Kidney glomerular epithelial cell (primary cell): Measurements from ENCODE around the gene SAMD7.
A peak's percentile ranks its signal among the peaks of the same experiment; 100 is the strongest.

ENCODE experiments used
- DNase-seq: peaks from one replicate; lab custom pipeline; 2025; lab: John Stamatoyannopoulos, UW

The SAMD7 gene

GRCh38 chr3:169907944-169908343 is 3.4 kb upstream of the SAMD7 start:
- DNase-seq, result no peak

GRCh38 chr3:169913323-169913722 is 2.0 kb downstream of the SAMD7 start:
- no peak for DNase-seq

- DNase-seq, result no peak
Measured at GRCh38 chr3:169914321-169914720, 2.9 kb downstream of the SAMD7 start.

GRCh38 chr3:169923189-169923588 is 11.8 kb downstream of the SAMD7 start:
- no peak for DNase-seq

- DNase-seq, result no peak
Measured at GRCh38 chr3:169923831-169924230, 12.5 kb downstream of the SAMD7 start.

GRCh38 chr3:169929830-169930519 is 18.6 kb downstream of the SAMD7 start:
- no peak for DNase-seq

GRCh38 chr3:169930843-169931242 is 19.5 kb downstream of the SAMD7 start:
- DNase-seq, result no peak

- DNase-seq, result no peak
Measured at GRCh38 chr3:169931747-169932520, 20.6 kb downstream of the SAMD7 start.

- DNase-seq, result no peak
Measured at GRCh38 chr3:169939320-169939719, 27.9 kb downstream of the SAMD7 start.

- no peak for DNase-seq
Measured at GRCh38 chr3:169939751-169940150, 28.4 kb downstream of the SAMD7 start.

- no peak for DNase-seq
Measured at GRCh38 chr3:169940470-169941181, 29.3 kb downstream of the SAMD7 start.

- DNase-seq, result no peak
Measured at GRCh38 chr3:169945313-169945712, 33.9 kb downstream of the SAMD7 start.

- DNase-seq, result no peak
Measured at GRCh38 chr3:169946336-169946735, 35.0 kb downstream of the SAMD7 start.

GRCh38 chr3:169948559-169949448 is 37.4 kb downstream of the SAMD7 start:
- no peak for DNase-seq

GRCh38 chr3:169952045-169952444 is 40.7 kb downstream of the SAMD7 start:
- no peak for DNase-seq

GRCh38 chr3:169953462-169954141 is 42.2 kb downstream of the SAMD7 start:
- DNase-seq, result no peak

- DNase-seq, result no peak
Measured at GRCh38 chr3:169954142-169954756, 42.9 kb downstream of the SAMD7 start.

- no peak for DNase-seq
Measured at GRCh38 chr3:169955406-169955805, 44.0 kb downstream of the SAMD7 start.

- DNase-seq, result peak; percentile 22
Measured at GRCh38 chr3:169964176-169964575, 52.8 kb downstream of the SAMD7 start.

- DNase-seq, result no peak
Measured at GRCh38 chr3:169965562-169966427, 54.4 kb downstream of the SAMD7 start.
